Stimulated activated CD8-positive, alpha-beta memory T cell treated with anti-CD3 and anti-CD28 coated beads, Interleukin-7, amount 100 ng/mL, for 4 hours (primary cell): ENCODE measurements around the gene TSPO2.
"Not testable (repeated sequence)": the region's sequence is repeated elsewhere in the genome, so short reads cannot be mapped to it uniquely, and the experiment has no call there.

Experiments
- DNase-seq, 2 donors: peaks; one replicate each; pipeline ENCODE4 v3.0.0-alpha.2; 2020; ENCODE audit warnings: low read depth in 2 of 2

The TSPO2 gene

GRCh38 chr6:41042226-41043055 lies at the start of gene TSPO2:
TSPO2 (plus strand) TSS chr6:41042467; CDS start chr6:41042986, 519 bp downstream.
- no peak for DNase-seq

- DNase-seq = no peak
These were observed 49.5 kb upstream of the TSPO2 start for GRCh38 chr6:40992746-40993145.

GRCh38 chr6:40996591-40997233 lies 45.6 kb upstream of the TSPO2 start:
- DNase-seq = no peak

- DNase-seq = no peak
These were observed 44.9 kb upstream of the TSPO2 start for GRCh38 chr6:40997234-40997957.

- DNase-seq = no peak
These were observed 43.6 kb upstream of the TSPO2 start for GRCh38 chr6:40998661-40999060.

- DNase-seq = no peak
These were observed 42.7 kb upstream of the TSPO2 start for GRCh38 chr6:40999569-40999968.

- no peak for DNase-seq
These were observed 42.0 kb upstream of the TSPO2 start for GRCh38 chr6:41000248-41000647.

- DNase-seq = no peak
These were observed 40.1 kb upstream of the TSPO2 start for GRCh38 chr6:41002168-41002567.

- DNase-seq = peak; percentile 16 to 35
These were observed 36.0 kb upstream of the TSPO2 start for GRCh38 chr6:41006217-41006616.

GRCh38 chr6:41006980-41007379 lies 35.3 kb upstream of the TSPO2 start:
- DNase-seq = not testable (repeated sequence)

GRCh38 chr6:41008011-41008410 lies 34.3 kb upstream of the TSPO2 start:
- DNase-seq = no peak

GRCh38 chr6:41009669-41010068 lies 32.6 kb upstream of the TSPO2 start:
- no peak for DNase-seq

- no peak for DNase-seq
These were observed 30.6 kb upstream of the TSPO2 start for GRCh38 chr6:41011673-41012072.

- no peak for DNase-seq
These were observed 28.7 kb upstream of the TSPO2 start for GRCh38 chr6:41013466-41014153.

GRCh38 chr6:41014780-41015179 lies 27.5 kb upstream of the TSPO2 start:
- DNase-seq = no peak

GRCh38 chr6:41015860-41016259 lies 26.4 kb upstream of the TSPO2 start:
- DNase-seq = not testable (repeated sequence)

- no peak for DNase-seq
These were observed 24.6 kb upstream of the TSPO2 start for GRCh38 chr6:41017663-41018062.

- no peak for DNase-seq
These were observed 20.4 kb upstream of the TSPO2 start for GRCh38 chr6:41021832-41022231.

- DNase-seq = no peak
These were observed 20.0 kb upstream of the TSPO2 start for GRCh38 chr6:41022294-41022693.

GRCh38 chr6:41023114-41023513 lies 19.2 kb upstream of the TSPO2 start:
- DNase-seq = no peak

- DNase-seq = no peak
These were observed 16.2 kb upstream of the TSPO2 start for GRCh38 chr6:41025966-41026530.

- DNase-seq = no peak
These were observed 15.0 kb upstream of the TSPO2 start for GRCh38 chr6:41027241-41027640.
